ENCODE measurements around the gene ADAM12.

- TF ChIP-seq CTCF (IDR thresholded peaks at IDR 0.05; ENCODE audit: poor library complexity, severe bottlenecking) = no peak
- TF ChIP-seq RAD21 (conservative IDR thresholded peaks at IDR 0.05) = no peak
- no peak for TF ChIP-seq REST (IDR thresholded peaks at IDR 0.05; ENCODE audit: borderline replicate concordance)
- no peak for TF ChIP-seq EZH2 (IDR thresholded peaks at IDR 0.05; ENCODE audit: borderline replicate concordance, insufficient read depth, low read length, poor library complexity, severe bottlenecking)
These were observed 4.2 kb upstream of the ADAM12 start for GRCh38 chr10:126392469-126392868.
